T-helper 1 cell (primary cell): Measurements from ENCODE around the gene CREB3.

Experiments
- DNase-seq, 5 donors: peaks; one replicate each; pipeline ENCODE4 v3.0.0-alpha.2; 2012 to 2020

CREB3 gene

GRCh38 chr9:35749515-35750255 is 17.2 kb downstream of the CREB3 start:
- peak in 3 of 5 donors; percentile 34 to 51 (median 38) for DNase-seq

DNA sequence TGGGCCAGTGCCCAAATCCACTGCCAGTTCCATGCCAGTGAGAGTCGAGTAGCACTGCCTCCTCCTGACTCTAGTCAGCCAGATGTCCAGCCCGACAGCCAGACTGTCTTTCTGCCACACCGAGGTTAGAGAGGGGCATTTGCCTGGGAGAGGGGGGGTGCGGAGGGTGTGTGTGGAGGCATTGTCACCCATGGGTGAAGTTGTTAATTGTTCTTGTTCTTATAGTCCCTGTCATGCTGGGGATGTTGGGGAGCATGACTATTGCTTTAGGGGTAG is 17.7 kb downstream of the CREB3 start:
- no peak for DNase-seq

- no peak for DNase-seq
These were observed 21.0 kb downstream of the CREB3 start for GRCh38 chr9:35753466-35753865.

DNA sequence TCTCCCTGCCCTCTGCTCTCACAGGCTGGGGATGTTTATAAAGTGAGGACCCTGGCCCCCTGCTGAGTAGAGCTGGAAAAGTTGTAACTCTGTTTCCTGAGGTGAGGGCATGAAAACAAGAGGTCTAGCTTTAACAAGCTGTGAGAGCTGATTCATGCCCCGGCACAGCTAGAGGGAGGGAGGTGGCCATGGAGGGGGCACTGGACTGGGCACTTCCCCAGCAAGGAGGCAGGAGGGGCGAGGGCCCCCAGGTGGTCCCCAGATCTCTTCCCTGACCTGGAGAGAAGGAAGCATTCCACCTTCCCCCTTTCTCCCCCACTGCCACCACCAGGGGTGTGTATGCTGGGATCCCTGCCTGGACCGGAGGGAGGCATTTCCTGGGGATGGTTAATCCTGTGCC is 21.8 kb downstream of the CREB3 start, which contains the start of gene MSMP:
MSMP (minus strand) TSS at position 13 of the 400 bp plus-strand sequence. CDS start 147 bp downstream, outside the sequence.
- no peak for DNase-seq

- DNase-seq, result no peak
These were observed 22.6 kb downstream of the CREB3 start for GRCh38 chr9:35755071-35755470.

DNA sequence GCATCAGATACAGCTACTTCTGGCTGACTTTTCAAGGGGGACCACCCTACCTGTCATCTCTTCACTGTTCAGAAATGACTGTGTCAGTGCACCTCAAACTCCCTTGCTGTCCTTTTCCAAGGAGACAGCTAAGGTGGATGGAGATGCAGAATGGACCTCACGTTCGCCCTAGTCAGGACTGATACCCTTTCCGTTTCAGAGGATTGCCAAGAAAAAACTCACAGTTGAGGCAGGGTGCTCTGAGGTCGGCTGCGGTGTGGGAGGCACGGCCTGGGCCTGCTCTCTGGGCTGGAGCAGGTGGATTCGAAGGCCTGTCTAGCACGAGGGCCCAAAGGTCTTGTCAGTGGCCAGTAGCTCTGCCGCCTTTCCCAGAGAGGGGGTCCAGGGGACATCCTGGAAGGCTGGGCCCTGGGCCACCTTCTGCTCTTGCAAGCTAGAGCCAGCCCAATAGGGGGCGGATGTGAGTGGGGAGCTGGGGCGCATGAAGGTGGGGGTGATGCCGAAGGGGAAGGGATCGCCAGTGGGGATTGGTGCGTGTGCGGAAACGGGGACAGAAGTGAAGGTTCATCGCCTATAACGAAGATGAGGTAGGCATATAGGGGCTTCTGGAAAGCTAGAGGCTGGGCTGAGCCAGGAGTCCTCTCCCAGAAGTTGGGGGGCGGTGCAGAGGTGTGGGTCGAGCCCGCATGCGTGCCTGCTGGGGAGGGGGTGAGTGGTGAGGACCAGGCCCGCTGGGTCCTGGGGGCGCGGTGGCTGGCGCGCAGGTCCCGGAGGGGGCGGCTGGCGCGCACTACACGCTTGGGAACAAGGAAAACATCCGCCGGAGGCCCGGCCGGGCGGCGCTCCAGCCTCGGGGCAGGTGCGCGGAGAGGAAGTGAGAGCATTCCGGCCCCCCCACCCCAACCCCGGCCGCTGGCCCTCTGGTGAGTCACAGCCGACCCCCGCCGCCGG is 24.1 kb downstream of the CREB3 start:
- peak; percentile 45 to 80 (median 62) for DNase-seq

- DNase-seq, result peak in 1 of 5 donors; percentile 34
These were observed 24.9 kb downstream of the CREB3 start for GRCh38 chr9:35757226-35757891.

DNA sequence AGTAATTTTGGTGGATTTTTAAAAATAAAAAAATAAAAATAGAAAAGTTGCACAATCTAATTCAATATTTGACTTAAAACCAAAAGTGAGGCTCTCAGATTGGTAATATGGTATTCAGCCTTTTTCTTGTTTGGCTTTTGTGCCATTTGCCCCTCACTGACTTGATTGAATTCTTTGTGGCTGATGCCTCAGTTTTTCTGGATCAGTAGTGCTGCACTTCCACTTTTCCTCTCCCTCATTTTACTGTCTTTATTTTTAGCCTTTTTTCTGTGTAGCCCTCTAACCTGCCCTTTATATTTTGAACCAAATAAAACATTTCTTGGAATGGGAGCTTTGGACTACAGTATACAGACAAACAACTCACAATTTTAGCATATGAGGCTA is 25.4 kb downstream of the CREB3 start:
- DNase-seq, result no peak

- no peak for DNase-seq
These were observed 26.1 kb downstream of the CREB3 start for GRCh38 chr9:35758475-35759050.

DNA sequence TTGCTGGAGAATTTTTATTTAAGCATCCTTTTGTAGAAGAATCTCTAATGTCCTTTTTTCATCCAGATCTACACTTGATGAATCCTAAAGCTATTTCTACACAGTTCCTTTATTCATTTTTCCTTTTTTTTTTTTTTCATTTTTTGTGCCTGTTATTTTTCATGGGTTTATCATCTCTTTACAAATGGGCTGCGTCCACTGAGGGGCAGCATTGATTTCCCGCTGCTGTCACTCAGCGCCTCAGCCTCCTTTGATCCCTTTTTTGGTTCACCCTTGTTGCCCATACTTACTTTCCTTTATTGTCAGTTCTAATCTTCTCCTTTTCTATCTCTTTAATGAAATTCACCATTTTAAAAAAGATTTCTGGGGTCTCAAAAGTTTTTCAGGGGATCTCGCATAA is 27.3 kb downstream of the CREB3 start:
- no peak for DNase-seq

DNA sequence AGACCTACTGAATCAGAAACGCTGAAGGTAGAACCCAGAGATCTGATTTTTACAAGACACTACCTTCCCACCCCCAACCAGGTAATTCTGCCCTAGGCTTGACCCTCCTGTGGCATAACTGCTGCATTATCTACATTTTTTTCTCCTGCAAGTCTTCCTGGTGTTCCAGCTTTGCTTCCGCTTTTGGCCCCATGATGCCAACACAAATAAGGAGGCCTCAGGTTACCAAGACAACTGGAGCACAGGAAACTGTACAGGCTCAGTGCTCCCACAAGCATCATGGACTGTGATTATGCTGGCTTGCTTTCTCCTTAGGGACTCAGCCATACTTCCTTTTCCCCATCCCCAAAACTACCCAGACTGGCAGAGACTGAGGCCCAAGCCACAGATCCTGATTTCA is 28.2 kb downstream of the CREB3 start:
- no peak for DNase-seq

- no peak for DNase-seq
These were observed 30.7 kb downstream of the CREB3 start for GRCh38 chr9:35763181-35763580.

DNA sequence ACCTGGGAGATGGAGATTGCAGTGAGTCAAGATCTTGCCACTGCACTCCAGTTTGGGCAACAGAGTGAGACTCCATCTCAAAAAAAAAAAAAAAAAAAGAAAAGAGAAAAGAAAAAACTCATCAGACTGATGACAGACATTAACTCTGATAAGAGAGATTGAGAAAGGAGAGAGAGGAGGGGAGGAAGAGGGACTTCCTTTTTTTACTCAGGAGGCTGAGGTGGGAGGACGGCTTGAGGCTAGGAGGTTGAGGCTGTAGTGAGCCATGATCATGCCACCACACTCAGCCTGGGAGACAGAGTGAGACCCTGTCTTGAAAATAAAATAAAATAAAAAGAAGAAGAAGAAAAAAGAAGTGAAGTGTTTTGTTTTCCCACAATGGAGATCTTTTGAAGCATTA is 31.3 kb downstream of the CREB3 start:
- DNase-seq, result no peak

DNA sequence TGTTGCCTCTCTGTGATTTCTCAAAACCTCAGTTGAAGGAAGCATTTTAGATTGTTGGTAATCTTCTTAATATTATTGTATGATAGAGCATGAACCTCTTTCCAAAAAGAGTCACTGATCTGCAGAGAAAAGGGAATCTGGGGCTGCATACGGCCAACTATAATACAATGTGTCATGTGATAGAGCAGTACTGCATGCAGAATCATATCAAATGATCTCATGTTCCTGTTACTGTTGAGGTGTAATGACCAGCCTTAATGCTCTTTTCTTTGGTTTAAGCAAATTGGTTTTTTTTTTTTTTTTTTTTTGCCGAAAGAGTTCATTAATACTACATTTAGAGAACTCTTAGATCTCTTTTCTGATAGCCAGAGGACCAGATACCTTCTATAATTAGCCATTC is 34.5 kb downstream of the CREB3 start:
- no peak for DNase-seq

DNA sequence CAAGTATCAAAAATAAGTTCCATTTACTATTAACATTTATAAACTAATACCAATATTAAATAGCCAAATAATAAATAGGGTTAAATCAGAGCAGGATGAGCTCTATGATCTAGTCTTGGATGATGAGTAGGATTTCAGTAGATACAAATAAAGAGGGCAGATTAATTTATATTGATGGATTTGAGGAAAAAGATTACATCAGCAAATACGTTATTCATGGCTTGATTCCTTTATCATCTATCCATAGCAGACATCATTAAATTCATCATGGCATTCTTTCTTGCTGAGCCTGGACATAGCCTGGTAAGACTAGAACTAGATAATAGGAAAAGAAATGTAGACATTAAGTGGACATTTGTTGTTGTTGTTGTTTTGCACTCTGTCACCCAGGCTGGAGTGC is 35.0 kb downstream of the CREB3 start:
- no peak for DNase-seq

DNA sequence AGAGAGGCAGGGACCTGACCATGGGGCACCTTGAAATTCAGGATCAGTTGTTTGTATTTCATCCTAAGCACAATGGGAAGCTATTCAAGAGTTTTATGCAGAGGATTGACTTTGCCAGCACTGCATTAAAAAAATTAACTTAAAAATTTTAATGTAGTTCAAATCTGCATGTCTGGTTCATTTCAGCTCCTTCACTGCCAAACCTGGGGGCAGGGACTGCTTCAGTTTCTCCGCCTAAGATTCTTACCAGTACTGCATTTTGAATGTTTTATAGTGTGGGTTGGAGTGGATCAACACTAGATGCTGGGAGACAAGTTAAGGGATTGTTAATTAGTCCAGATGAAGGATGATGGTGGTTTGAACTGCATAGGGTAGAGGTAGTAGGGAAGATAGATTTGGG is 37.3 kb downstream of the CREB3 start:
- no peak for DNase-seq

DNA sequence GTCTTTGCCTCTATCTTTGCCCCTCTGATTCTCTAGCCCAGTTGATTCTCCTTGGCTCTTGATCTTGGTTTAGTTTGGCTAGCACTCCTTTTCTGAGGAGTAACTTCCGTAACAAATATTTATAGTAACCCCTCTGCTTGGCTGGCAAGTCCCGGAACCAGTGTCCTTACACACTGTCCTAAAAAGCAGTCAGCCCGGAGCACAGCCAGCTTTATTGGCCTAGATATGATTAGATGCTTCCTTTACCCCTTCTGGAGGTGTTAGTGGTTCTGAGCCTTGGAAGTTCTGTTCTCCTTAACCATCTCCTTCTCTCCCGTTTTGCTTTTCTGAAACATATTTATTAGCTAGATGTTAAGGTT is 38.6 kb downstream of the CREB3 start:
- no peak for DNase-seq

DNA sequence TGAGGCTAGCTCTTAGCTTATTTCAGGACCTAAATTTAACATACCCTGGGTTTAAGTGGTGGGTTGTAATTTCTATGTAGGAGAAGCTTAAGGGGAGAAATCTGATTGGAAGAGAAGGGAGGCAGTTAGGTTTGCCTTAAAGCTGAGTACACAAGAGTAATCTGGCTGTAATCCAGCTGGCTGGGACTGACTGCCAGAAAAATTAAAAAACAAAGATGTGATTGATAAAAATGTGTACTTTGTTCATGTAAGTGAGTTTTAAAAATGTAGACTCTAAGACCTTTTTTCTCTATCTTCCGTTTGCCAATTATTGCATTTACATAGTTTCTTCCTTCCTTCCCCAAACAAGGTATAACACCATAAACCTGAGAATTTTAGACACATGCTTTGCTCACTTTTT is 39.1 kb downstream of the CREB3 start:
- no peak for DNase-seq

DNA sequence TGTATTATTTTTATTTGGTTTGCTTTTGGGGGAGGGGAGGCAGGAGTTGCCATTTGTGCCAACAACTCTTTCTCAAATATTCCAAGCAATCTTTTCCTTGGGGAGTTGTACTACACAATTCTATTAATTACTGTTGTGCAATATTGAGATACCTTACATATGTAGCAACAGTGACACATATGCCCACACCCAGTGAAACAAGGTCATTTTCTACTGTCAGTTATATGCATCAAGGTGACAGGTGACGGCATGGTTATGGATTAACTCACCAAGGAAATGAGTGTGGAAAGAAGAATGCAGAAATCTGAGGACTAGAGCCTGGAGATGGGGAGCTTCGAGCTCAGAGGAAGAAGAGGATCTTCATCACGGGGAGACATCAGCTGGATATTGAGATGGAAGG is 39.5 kb downstream of the CREB3 start:
- no peak for DNase-seq

DNA sequence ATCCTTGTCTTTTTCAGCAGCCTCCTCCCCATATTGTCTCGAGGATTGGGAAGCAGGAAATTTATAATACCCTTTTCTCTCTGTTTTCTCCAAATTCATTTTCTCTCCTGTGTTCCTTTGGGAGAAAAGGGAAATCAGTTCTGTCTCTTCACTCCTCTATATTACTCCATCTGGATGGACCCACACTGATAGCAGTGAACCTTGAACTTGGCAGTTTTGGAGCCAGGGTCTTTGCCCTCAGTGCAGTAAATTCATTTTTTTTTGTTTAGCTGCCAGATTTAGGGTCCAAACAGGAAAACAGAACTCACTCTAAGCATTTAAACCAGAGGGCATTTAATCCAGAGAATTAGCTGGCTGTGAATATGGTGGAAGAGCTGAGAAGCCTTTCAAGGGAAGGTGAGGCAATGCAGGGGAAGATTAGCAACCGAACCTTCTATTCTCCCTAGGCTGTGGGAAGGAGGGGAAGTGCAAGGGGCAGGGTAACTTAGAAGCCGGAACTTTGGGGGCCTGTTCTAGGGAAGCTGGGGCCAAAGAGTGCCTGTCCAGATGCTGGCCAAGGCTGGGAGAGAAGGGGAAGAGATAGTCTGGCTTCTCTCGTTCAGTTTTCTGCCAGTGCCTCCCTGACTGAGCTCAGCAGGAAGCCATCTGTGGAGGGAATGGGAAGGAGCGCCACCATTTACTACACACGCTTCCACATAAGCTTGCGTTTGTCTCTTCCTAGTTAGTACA is 42.6 kb downstream of the CREB3 start:
- no peak for DNase-seq

DNA sequence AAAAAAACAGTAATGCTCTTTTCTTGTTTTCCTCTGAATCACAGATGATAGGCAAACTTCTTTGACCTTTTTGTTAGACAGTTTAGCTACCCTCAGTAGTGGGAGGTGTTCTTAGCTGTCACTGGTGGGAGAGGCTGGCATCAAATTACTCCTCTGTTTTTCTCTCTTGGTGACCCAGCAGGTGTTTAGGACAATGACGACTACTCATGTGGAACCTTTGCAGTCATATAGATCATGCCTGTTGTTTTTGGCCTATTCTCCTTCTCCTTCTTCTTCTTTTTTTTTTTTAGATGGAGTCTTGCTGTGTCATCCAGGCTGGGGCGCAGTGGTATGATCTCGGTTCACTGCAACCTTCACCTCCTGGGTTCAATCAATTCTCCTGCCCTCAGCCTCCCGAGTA is 43.6 kb downstream of the CREB3 start:
- DNase-seq, result no peak

DNA sequence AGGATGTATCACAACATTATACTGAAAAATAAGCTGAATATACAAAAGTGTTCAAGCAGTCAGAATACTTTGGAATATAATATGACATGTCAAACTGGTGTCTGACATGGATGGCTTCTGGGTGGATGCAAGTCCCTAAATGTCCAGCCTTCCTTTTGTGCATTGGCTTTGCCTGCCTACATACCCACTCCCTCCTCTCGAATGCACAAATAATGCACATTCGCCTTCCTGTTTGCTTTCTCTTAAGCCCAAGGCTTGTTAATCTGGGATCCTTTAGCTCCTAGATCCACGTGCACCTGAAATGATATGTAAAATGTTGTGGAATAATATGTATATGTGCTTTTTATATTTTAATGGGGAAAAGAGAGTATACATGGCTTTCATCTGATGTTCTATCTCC is 46.0 kb downstream of the CREB3 start:
- DNase-seq, result no peak

DNA sequence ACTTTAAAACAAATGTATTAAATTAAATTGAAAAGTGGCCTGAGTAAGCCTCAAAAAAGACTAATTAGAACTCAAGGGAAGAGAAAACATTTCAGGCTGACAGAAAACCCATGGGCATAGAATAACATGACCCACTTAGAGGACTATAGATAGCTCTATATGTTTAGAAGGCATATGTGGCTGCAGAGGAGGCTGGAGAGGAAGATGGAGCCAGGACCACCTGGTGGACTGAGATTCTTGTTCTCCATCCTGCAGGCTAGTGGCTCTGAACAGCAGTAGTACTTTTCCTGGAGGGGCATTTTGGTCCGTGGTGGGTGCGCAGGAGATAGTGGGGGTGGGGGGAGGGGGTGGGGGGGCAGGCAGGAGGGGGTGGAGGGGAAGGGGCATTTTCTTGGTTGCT is 48.6 kb downstream of the CREB3 start:
- DNase-seq, result no peak
